Activated B cell treated with CpG ODN at 0.5 μM for 24 hours (primary cell): ENCODE data around the gene SART3. TPM values are rescaled to one million over a fixed set of nuclear protein-coding genes. Genes with fewer than 3 reads are reported as not detected.
A peak's percentile ranks its signal among the peaks of the same experiment; 100 is the strongest.

Experiments
- ATAC-seq: fragments of 200-7000 bp; cut with Tn5 transposase; one replicate; pipeline ENCODE4 v1.10.0; 2021; ENCODE audit warnings: low read depth, mild to moderate bottlenecking, moderate library complexity
- CTCF ChIA-PET: fragments of 350-600 bp; sonication (Branson Sonifier 250); formaldehyde crosslinking; loops from one replicate; lab custom pipeline; 2021; ENCODE audit warnings: antibody characterized with exemption; lab: Charles Lee
- POLR2A ChIA-PET: fragments of 350-600 bp; sonication (Branson Sonifier 250); formaldehyde crosslinking; loops from one replicate; lab custom pipeline; 2021; ENCODE audit warnings: antibody characterized with exemption; lab: Charles Lee
- DNase-seq: peaks from one replicate; pipeline ENCODE4 v3.0.0; 2022
- H3K27ac Mint-ChIP-seq: one replicate; pipeline ENCODE4 v1.8.0; 2020; ENCODE audit warnings: mixed read lengths
- H3K27me3 Mint-ChIP-seq: one replicate; pipeline ENCODE4 v1.8.0; 2021; ENCODE audit warnings: mixed read lengths
- H3K36me3 Mint-ChIP-seq: one replicate; pipeline ENCODE4 v1.8.0; 2021; ENCODE audit warnings: low read depth, mixed read lengths
- H3K4me1 Mint-ChIP-seq: one replicate; pipeline ENCODE4 v1.8.0; 2021; ENCODE audit warnings: mixed read lengths
- H3K4me3 Mint-ChIP-seq: one replicate; pipeline ENCODE4 v1.8.0; 2020; ENCODE audit warnings: mild to moderate bottlenecking, mixed read lengths
- H3K9me3 Mint-ChIP-seq: one replicate; pipeline ENCODE4 v1.8.0; 2020; ENCODE audit warnings: mixed read lengths
- CTCF ChIP-seq: fragments of 200-600 bp; IDR thresholded peaks from one replicate; pipeline ENCODE4 v1.8.0; 2022; ENCODE audit warnings: antibody characterized with exemption, mild to moderate bottlenecking
- intact Hi-C: fragments of 100-400 bp; cut with micrococcal nuclease; formaldehyde crosslinking; loops from one replicate; pipeline ENCODE4 v1.15.1; 2024
- total RNA-seq: library from RNA; stranded (reverse); gene quantifications from 2 replicates; pipeline ENCODE4 v1.2.3, GENCODE V29; 2022

SART3 gene
- total RNA-seq, 1 donor from 2014 or later = 107 TPM

GRCh38 chr12:108607981-108608600 is 47.1 kb upstream of the SART3 start:
- POLR2A ChIA-PET = interaction anchor here (0.7 kb wide), 2 partner anchors 47 to 73 kb away, joined by 5 to 6 read pairs; partner anchors contain the start of gene SART3
- peaks cover 8% of the 10 kb centered on the region for H3K27me3 Mint-ChIP-seq
- ATAC-seq = no peak
- peaks cover 16% of the 10 kb centered on the region for H3K4me1 Mint-ChIP-seq
- intact Hi-C loops = no loop called here
- no peaks in the 10 kb centered on the region for H3K36me3 Mint-ChIP-seq
- H3K4me3 Mint-ChIP-seq = no peak overlapping the region
- no peaks in the 10 kb centered on the region for H3K9me3 Mint-ChIP-seq
- CTCF ChIA-PET = interaction anchor here (2.7 kb wide), 1 partner anchor 10 kb away, joined by 11 read pairs; no protein-coding TSS in a partner anchor
- no peak overlapping the region for H3K27ac Mint-ChIP-seq
- DNase-seq = no peak
- no peak for TF ChIP-seq CTCF

- no peak for DNase-seq
- ATAC-seq = no peak
- ChIA-PET CTCF (no interaction called here), POLR2A (no interaction called here)
- no peak for TF ChIP-seq CTCF
- no peak overlapping the region for H3K27ac Mint-ChIP-seq
- H3K9me3 Mint-ChIP-seq = no peaks in the 10 kb centered on the region
- peaks cover under 1% of the 10 kb centered on the region for H3K4me1 Mint-ChIP-seq
- H3K4me3 Mint-ChIP-seq = no peak overlapping the region
- H3K27me3 Mint-ChIP-seq = peaks cover 8% of the 10 kb centered on the region
- no peaks in the 10 kb centered on the region for H3K36me3 Mint-ChIP-seq
- intact Hi-C loops = no loop called here
Measured at GRCh38 chr12:108606492-108606891, 45.5 kb upstream of the SART3 start.

GRCh38 chr12:108605690-108606406 is 44.9 kb upstream of the SART3 start:
- no peak overlapping the region for H3K27ac Mint-ChIP-seq
- POLR2A ChIA-PET = interaction anchor here (0.6 kb wide), 1 partner anchor 32 kb away, joined by 7 read pairs; no protein-coding TSS in a partner anchor
- no peaks in the 10 kb centered on the region for H3K4me1 Mint-ChIP-seq
- no peak overlapping the region for H3K4me3 Mint-ChIP-seq
- intact Hi-C loops = no loop called here
- no peak for TF ChIP-seq CTCF
- ATAC-seq (peak; percentile 10), DNase-seq (no peak)
- H3K36me3 Mint-ChIP-seq = no peaks in the 10 kb centered on the region
- H3K9me3 Mint-ChIP-seq = no peaks in the 10 kb centered on the region
- CTCF ChIA-PET = interaction anchor here (0.5 kb wide), 1 partner anchor 933 kb away, joined by 3 read pairs; no protein-coding TSS in a partner anchor
- peaks cover 8% of the 10 kb centered on the region for H3K27me3 Mint-ChIP-seq

GRCh38 chr12:108605000-108605689 is 44.2 kb upstream of the SART3 start:
- no peak overlapping the region for H3K27ac Mint-ChIP-seq
- peaks cover 8% of the 10 kb centered on the region for H3K27me3 Mint-ChIP-seq
- intact Hi-C loops = no loop called here
- H3K9me3 Mint-ChIP-seq = no peaks in the 10 kb centered on the region
- ATAC-seq = peak; percentile 37
- no peak for DNase-seq
- ChIA-PET CTCF (interaction anchor here (0.5 kb wide), 1 partner anchor 933 kb away, joined by 3 read pairs; no protein-coding TSS in a partner anchor), POLR2A (interaction anchor here (0.6 kb wide), 1 partner anchor 31 kb away, joined by 7 read pairs; no protein-coding TSS in a partner anchor)
- H3K36me3 Mint-ChIP-seq = no peaks in the 10 kb centered on the region
- H3K4me1 Mint-ChIP-seq = no peaks in the 10 kb centered on the region
- no peak overlapping the region for H3K4me3 Mint-ChIP-seq
- no peak for TF ChIP-seq CTCF
